ENCODE results near the gene PPFIA1. TPM values are rescaled to one million over a fixed set of nuclear protein-coding genes. Genes with fewer than 3 reads are reported as not detected.

Gene PPFIA1
- total RNA-seq, 2 donors from 2014 or later, result 46.9 to 47.5 TPM

- intact Hi-C loops (cut with DNase I), result no loop called here
- H3K36me3 ChIP-seq, result no peaks in the 10 kb centered on the region
Observed at GRCh38 chr11:70244698-70245097, 25.8 kb upstream of the PPFIA1 start.

GRCh38 chr11:70246196-70246595, 24.3 kb upstream of the PPFIA1 start:
- intact Hi-C loops (cut with DNase I), result no loop called here
- Histone ChIP-seq H3K9ac (ENCODE audit: low read depth in 2 of 2, low read length in 2 of 2) (no peak overlapping the region), H3K36me3 (no peaks in the 10 kb centered on the region), H3K27me3 (no peaks in the 10 kb centered on the region), H3K27ac (no peak overlapping the region), H3K4me3 (no peak overlapping the region), H3K9me3 (no peaks in the 10 kb centered on the region), H3K4me1 (no peaks in the 10 kb centered on the region)
- DNase-seq, result no peak
- TF ChIP-seq CTCF (IDR thresholded peaks at IDR 0.05), result no peak

More at GRCh38 chr11:70244698-70245097, 25.8 kb upstream of the PPFIA1 start:
- no peak for TF ChIP-seq CTCF (IDR thresholded peaks at IDR 0.05)
- Histone ChIP-seq H3K4me1 (no peaks in the 10 kb centered on the region), H3K27me3 (no peaks in the 10 kb centered on the region), H3K9ac (ENCODE audit: low read depth in 2 of 2, low read length in 2 of 2) (no peak overlapping the region), H3K4me3 (no peak overlapping the region), H3K27ac (no peak overlapping the region), H3K9me3 (no peaks in the 10 kb centered on the region)
- DNase-seq, result no peak

GRCh38 chr11:70247042-70247709, 23.3 kb upstream of the PPFIA1 start:
- H3K27me3 ChIP-seq, result no peaks in the 10 kb centered on the region
- H3K9ac ChIP-seq (ENCODE audit: low read depth in 2 of 2, low read length in 2 of 2), result no peak overlapping the region
- no peak overlapping the region for H3K4me3 ChIP-seq
- no peaks in the 10 kb centered on the region for H3K4me1 ChIP-seq
- no peak overlapping the region for H3K27ac ChIP-seq
- intact Hi-C loops (cut with DNase I), result no loop called here
- no peak for DNase-seq
- no peak for TF ChIP-seq CTCF (IDR thresholded peaks at IDR 0.05)
- no peaks in the 10 kb centered on the region for H3K9me3 ChIP-seq
- H3K36me3 ChIP-seq, result no peaks in the 10 kb centered on the region

GRCh38 chr11:70247710-70248072, 22.8 kb upstream of the PPFIA1 start:
- no peak for TF ChIP-seq CTCF (IDR thresholded peaks at IDR 0.05)
- Histone ChIP-seq H3K9me3 (no peaks in the 10 kb centered on the region), H3K4me3 (no peak overlapping the region), H3K4me1 (no peaks in the 10 kb centered on the region), H3K27ac (no peak overlapping the region), H3K27me3 (no peaks in the 10 kb centered on the region), H3K9ac (ENCODE audit: low read depth in 2 of 2, low read length in 2 of 2) (no peak overlapping the region), H3K36me3 (no peaks in the 10 kb centered on the region)
- no peak for DNase-seq
- intact Hi-C loops (cut with DNase I), result no loop called here

GRCh38 chr11:70250876-70251658, 19.4 kb upstream of the PPFIA1 start:
- Histone ChIP-seq H3K9me3 (no peaks in the 10 kb centered on the region), H3K9ac (ENCODE audit: low read depth in 2 of 2, low read length in 2 of 2) (no peak overlapping the region), H3K27me3 (no peaks in the 10 kb centered on the region), H3K27ac (no peak overlapping the region), H3K4me3 (no peak overlapping the region), H3K36me3 (no peaks in the 10 kb centered on the region), H3K4me1 (no peaks in the 10 kb centered on the region)
- intact Hi-C loops (cut with DNase I), result no loop called here
- TF ChIP-seq CTCF (IDR thresholded peaks at IDR 0.05), result no peak
- no peak for DNase-seq
